ENCODE data around the gene SHC2. TPM values are rescaled to one million over a fixed set of nuclear protein-coding genes. Genes with fewer than 3 reads are reported as not detected.

Gene SHC2
- total and polyA plus RNA-seq, 2 of the 13 experiments (the other 11 are each of a cell fraction or from before 2014, with no cell fraction given): 9.0 to 18.3 TPM

- peak; percentile 95 for TF ChIP-seq ZBTB25 (CRISPR knock-in tag; IDR thresholded peaks at IDR 0.05)
- no peak for TF ChIP-seq ZNF879 (CRISPR knock-in tag; IDR thresholded peaks at IDR 0.05)
- TF ChIP-seq ZNF230 (CRISPR knock-in tag; IDR thresholded peaks at IDR 0.05): 0 out of 2 replicates have a peak, but pooled peaks have one; percentile 55
- peak; percentile 50; the same call in 1 of the 2 replicates for TF ChIP-seq ZNF546 (CRISPR knock-in tag; conservative IDR thresholded peaks at IDR 0.05)
- TF ChIP-seq ZMYM2 (CRISPR knock-in tag; IDR thresholded peaks at IDR 0.05): no peak
- TF ChIP-seq SRSF9 (IDR thresholded peaks at IDR 0.05; ENCODE audit: borderline replicate concordance, insufficient read depth, low read depth, low read length, poor library complexity, severe bottlenecking): no peak
- TF ChIP-seq YY1 (IDR thresholded peaks at IDR 0.05; ENCODE audit: insufficient read depth, insufficient replicate concordance, low read depth, low read length): peak; percentile 90
- no peak for TF ChIP-seq ZFP37 (CRISPR knock-in tag; IDR thresholded peaks at IDR 0.05; ENCODE audit: borderline replicate concordance)
- no peak for TF ChIP-seq ZNF674 (CRISPR knock-in tag; IDR thresholded peaks at IDR 0.05; ENCODE audit: low read depth)
- TF ChIP-seq ZBTB49 (CRISPR knock-in tag; IDR thresholded peaks at IDR 0.05; ENCODE audit: borderline replicate concordance): no peak
- peak; percentile 79 for TF ChIP-seq ZHX2 (IDR thresholded peaks at IDR 0.05; ENCODE audit: low read depth)
- TF ChIP-seq ZHX2 (CRISPR knock-in tag; IDR thresholded peaks at IDR 0.05; ENCODE audit: borderline replicate concordance): peak; percentile 55; the same call in 1 of the 2 replicates
- no peak for TF ChIP-seq ZBTB37 (CRISPR knock-in tag; IDR thresholded peaks at IDR 0.05)
- TF ChIP-seq ZKSCAN1 (IDR thresholded peaks at IDR 0.05; ENCODE audit: low read length): no peak
- peak; percentile 37; the same call in 1 of the 2 replicates for TF ChIP-seq MXD1 (CRISPR knock-in tag; IDR thresholded peaks at IDR 0.05)
- no peak for TF ChIP-seq SMC3 (IDR thresholded peaks at IDR 0.05; ENCODE audit: low read length)
- TF ChIP-seq NAIF1 (CRISPR knock-in tag; IDR thresholded peaks at IDR 0.05; ENCODE audit: borderline replicate concordance): no peak
These were observed 27.9 kb upstream of the SHC2 start (continued) for GRCh38 chr19:488505-489417.
